Measurements from ENCODE around the gene ADD3. TPM values are rescaled to one million over a fixed set of nuclear protein-coding genes. Genes with fewer than 3 reads are reported as not detected.

Gene ADD3
- total and polyA plus RNA-seq, 5 donors from 2014 or later: 341 to 405 (median 376) TPM

DNA sequence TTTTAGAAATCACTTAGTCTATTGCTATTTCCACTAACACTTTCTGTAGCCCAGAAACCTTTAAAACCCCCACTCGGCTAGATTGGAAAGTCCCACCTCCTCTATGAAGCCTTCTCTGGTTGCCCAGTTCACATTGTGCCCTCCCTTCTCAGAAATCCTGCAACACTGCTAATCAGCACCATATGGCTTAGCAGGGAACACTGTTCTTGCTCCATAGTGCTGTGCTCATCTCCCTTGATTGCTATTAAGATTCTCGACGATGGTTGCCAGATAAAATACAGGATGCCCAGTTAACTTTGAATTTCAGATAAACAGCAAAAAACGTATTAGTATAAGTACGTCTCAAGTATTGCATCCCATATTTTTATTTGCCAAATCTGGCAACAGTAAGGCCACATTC, 44.3 kb upstream of the ADD3 start:
- H3K9me3 ChIP-seq (ENCODE audit: control insufficient read depth in 2 of 2, low read length in 2 of 2): no peaks in the 10 kb centered on the region
- no peak overlapping the region for H3K4me3 ChIP-seq (ENCODE audit: low read depth, low read length)
- no peaks in the 10 kb centered on the region for H3K9me3 Mint-ChIP-seq
- no peak overlapping the region for H3K27ac Mint-ChIP-seq
- ATAC-seq (ENCODE audit: low read depth in 2 of 2) (no peak), DNase-seq (no peak)
- no peaks in the 10 kb centered on the region for H3K36me3 Mint-ChIP-seq
- no peak overlapping the region for H3K4me3 Mint-ChIP-seq
- H3K36me3 ChIP-seq (ENCODE audit: control insufficient read depth, insufficient read depth, low read length): no peaks in the 10 kb centered on the region
- H3K4me1 ChIP-seq (ENCODE audit: control insufficient read depth, insufficient read depth, low read length, poor library complexity, severe bottlenecking): no peaks in the 10 kb centered on the region
- no peaks in the 10 kb centered on the region for H3K4me1 Mint-ChIP-seq
- H3K27ac ChIP-seq (ENCODE audit: insufficient read depth, low read length, poor library complexity, severe bottlenecking): no peak overlapping the region
- peaks cover 27% of the 10 kb centered on the region for H3K27me3 Mint-ChIP-seq
- H3K27me3 ChIP-seq (ENCODE audit: control insufficient read depth, insufficient read depth, low read length): no peaks in the 10 kb centered on the region

- no peak for ATAC-seq (ENCODE audit: low read depth in 2 of 2)
- H3K4me1 Mint-ChIP-seq: no peaks in the 10 kb centered on the region
- peaks cover 32% of the 10 kb centered on the region for H3K27me3 Mint-ChIP-seq
These were observed 43.5 kb upstream of the ADD3 start for GRCh38 chr10:109964318-109964717.

GRCh38 chr10:109966961-109967738, 40.6 kb upstream of the ADD3 start:
- no peak overlapping the region for H3K27ac ChIP-seq (ENCODE audit: insufficient read depth, low read length, poor library complexity, severe bottlenecking)
- H3K4me3 Mint-ChIP-seq: no peak overlapping the region
- H3K9me3 ChIP-seq (ENCODE audit: control insufficient read depth in 2 of 2, low read length in 2 of 2): no peaks in the 10 kb centered on the region
- no peaks in the 10 kb centered on the region for H3K4me1 Mint-ChIP-seq
- peaks cover 35% of the 10 kb centered on the region for H3K27me3 Mint-ChIP-seq
- no peaks in the 10 kb centered on the region for H3K9me3 Mint-ChIP-seq
- H3K27me3 ChIP-seq (ENCODE audit: control insufficient read depth, insufficient read depth, low read length): no peaks in the 10 kb centered on the region
- no peaks in the 10 kb centered on the region for H3K4me1 ChIP-seq (ENCODE audit: control insufficient read depth, insufficient read depth, low read length, poor library complexity, severe bottlenecking)
- no peak overlapping the region for H3K4me3 ChIP-seq (ENCODE audit: low read depth, low read length)
- H3K36me3 ChIP-seq (ENCODE audit: control insufficient read depth, insufficient read depth, low read length): no peaks in the 10 kb centered on the region
- no peak for DNase-seq
- no peak overlapping the region for H3K27ac Mint-ChIP-seq
- H3K36me3 Mint-ChIP-seq: no peaks in the 10 kb centered on the region
- no peak for ATAC-seq (ENCODE audit: low read depth in 2 of 2)

More at GRCh38 chr10:109964318-109964717, 43.5 kb upstream of the ADD3 start:
- Mint-ChIP-seq H3K4me3 (no peak overlapping the region), H3K9me3 (no peaks in the 10 kb centered on the region), H3K36me3 (no peaks in the 10 kb centered on the region), H3K27ac (no peak overlapping the region)
- H3K9me3 ChIP-seq (ENCODE audit: control insufficient read depth in 2 of 2, low read length in 2 of 2): no peaks in the 10 kb centered on the region
- no peaks in the 10 kb centered on the region for H3K27me3 ChIP-seq (ENCODE audit: control insufficient read depth, insufficient read depth, low read length)
- H3K36me3 ChIP-seq (ENCODE audit: control insufficient read depth, insufficient read depth, low read length): no peaks in the 10 kb centered on the region
- DNase-seq: no peak
- H3K4me1 ChIP-seq (ENCODE audit: control insufficient read depth, insufficient read depth, low read length, poor library complexity, severe bottlenecking): no peaks in the 10 kb centered on the region
- H3K4me3 ChIP-seq (ENCODE audit: low read depth, low read length): no peak overlapping the region
- no peak overlapping the region for H3K27ac ChIP-seq (ENCODE audit: insufficient read depth, low read length, poor library complexity, severe bottlenecking)

- Mint-ChIP-seq H3K4me3 (no peak overlapping the region), H3K27ac (no peak overlapping the region), H3K27me3 (peaks cover 41% of the 10 kb centered on the region), H3K9me3 (no peaks in the 10 kb centered on the region), H3K4me1 (no peaks in the 10 kb centered on the region), H3K36me3 (no peaks in the 10 kb centered on the region)
- H3K4me3 ChIP-seq (ENCODE audit: low read depth, low read length): no peak overlapping the region
- H3K9me3 ChIP-seq (ENCODE audit: control insufficient read depth in 2 of 2, low read length in 2 of 2): no peaks in the 10 kb centered on the region
- no peaks in the 10 kb centered on the region for H3K36me3 ChIP-seq (ENCODE audit: control insufficient read depth, insufficient read depth, low read length)
- no peaks in the 10 kb centered on the region for H3K27me3 ChIP-seq (ENCODE audit: control insufficient read depth, insufficient read depth, low read length)
- H3K27ac ChIP-seq (ENCODE audit: insufficient read depth, low read length, poor library complexity, severe bottlenecking): no peak overlapping the region
- DNase-seq: no peak
- no peak for ATAC-seq (ENCODE audit: low read depth in 2 of 2)
- H3K4me1 ChIP-seq (ENCODE audit: control insufficient read depth, insufficient read depth, low read length, poor library complexity, severe bottlenecking): no peaks in the 10 kb centered on the region
These were observed 40.1 kb upstream of the ADD3 start for GRCh38 chr10:109967739-109968088.

DNA sequence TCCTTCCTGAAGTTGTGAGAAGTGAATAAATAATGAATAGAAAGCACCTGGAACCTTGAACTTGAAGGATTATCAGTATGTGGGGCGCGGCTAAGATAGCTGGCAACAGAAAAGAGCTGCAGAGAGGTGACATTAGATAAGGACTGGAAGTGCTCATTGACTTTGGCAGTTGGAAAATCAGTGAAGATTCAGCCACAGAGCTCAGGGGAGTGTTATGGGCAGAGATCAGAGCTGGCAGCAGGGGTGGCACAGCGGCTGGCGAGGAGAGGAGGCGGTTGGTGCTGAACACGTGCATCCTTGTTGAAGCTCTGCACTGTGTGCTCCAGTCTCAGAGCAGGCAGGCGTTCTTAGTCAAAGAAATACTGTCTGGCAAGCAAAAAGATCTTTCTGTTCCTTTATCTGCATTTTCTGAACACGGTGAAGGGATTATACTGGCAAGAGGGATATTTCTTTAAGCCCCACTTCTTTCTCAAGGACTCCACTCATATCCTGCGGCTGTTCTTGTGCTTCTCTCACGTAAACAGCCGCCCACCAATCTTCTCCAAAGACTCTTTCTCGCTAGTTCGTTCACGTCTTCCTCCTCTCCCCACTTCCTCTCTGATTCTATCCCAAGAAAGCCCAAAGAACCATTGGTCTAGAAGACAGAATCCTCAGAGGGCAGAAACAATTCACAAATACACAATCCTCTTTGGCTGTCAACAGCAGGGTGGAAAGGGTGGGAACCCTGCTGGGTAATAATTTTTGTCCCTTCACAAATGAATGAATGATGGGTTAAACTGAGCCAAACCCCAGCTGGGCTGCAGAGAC, 38.6 kb upstream of the ADD3 start:
- no peaks in the 10 kb centered on the region for H3K36me3 ChIP-seq (ENCODE audit: control insufficient read depth, insufficient read depth, low read length)
- no peak overlapping the region for H3K4me3 ChIP-seq (ENCODE audit: low read depth, low read length)
- H3K27me3 ChIP-seq (ENCODE audit: control insufficient read depth, insufficient read depth, low read length): peaks cover 3% of the 10 kb centered on the region
- no peak for ATAC-seq (ENCODE audit: low read depth in 2 of 2)
- H3K36me3 Mint-ChIP-seq: no peaks in the 10 kb centered on the region
- H3K9me3 Mint-ChIP-seq: no peaks in the 10 kb centered on the region
- no peak overlapping the region for H3K27ac Mint-ChIP-seq
- no peaks in the 10 kb centered on the region for H3K4me1 ChIP-seq (ENCODE audit: control insufficient read depth, insufficient read depth, low read length, poor library complexity, severe bottlenecking)
- peaks cover 32% of the 10 kb centered on the region for H3K27me3 Mint-ChIP-seq
- H3K4me3 Mint-ChIP-seq: no peak overlapping the region
- no peak for DNase-seq
- no peaks in the 10 kb centered on the region for H3K9me3 ChIP-seq (ENCODE audit: control insufficient read depth in 2 of 2, low read length in 2 of 2)
- no peak overlapping the region for H3K27ac ChIP-seq (ENCODE audit: insufficient read depth, low read length, poor library complexity, severe bottlenecking)
- no peaks in the 10 kb centered on the region for H3K4me1 Mint-ChIP-seq

DNA sequence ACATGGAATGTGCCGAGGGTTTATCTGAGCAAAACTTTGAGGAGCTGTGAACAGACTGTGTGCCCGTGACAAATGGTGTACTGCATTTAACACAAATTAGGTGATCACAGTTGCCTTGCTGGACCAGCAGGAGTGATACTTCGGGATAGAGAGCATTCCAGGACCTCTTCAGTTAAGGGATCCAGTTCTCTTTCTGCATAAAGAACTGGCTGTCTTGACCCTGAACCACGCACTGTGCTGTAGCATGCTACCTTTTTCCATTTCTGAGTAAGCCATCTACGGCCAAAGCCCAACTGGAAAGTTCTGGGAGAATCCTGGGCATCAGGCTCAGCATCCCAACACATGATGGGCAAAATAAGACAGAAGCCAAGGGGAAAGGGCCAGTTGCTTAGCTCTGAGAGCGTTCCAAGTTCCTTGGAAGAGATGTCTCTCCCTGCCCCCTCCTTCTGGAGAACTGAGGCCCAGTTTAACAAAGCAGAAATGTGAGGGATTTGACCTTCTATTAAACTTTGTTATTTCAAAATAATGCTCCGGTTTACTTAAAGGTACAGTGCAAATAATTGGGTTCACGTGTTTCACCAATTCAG, 37.9 kb upstream of the ADD3 start:
- ATAC-seq (ENCODE audit: low read depth in 2 of 2): no peak
- peaks cover 3% of the 10 kb centered on the region for H3K27me3 ChIP-seq (ENCODE audit: control insufficient read depth, insufficient read depth, low read length)
- no peak for DNase-seq
- H3K4me1 ChIP-seq (ENCODE audit: control insufficient read depth, insufficient read depth, low read length, poor library complexity, severe bottlenecking): no peaks in the 10 kb centered on the region
- Mint-ChIP-seq H3K36me3 (no peaks in the 10 kb centered on the region), H3K27me3 (peaks cover 27% of the 10 kb centered on the region), H3K4me1 (no peaks in the 10 kb centered on the region), H3K9me3 (no peaks in the 10 kb centered on the region), H3K27ac (no peak overlapping the region), H3K4me3 (no peak overlapping the region)
- H3K4me3 ChIP-seq (ENCODE audit: low read depth, low read length): no peak overlapping the region
- H3K9me3 ChIP-seq (ENCODE audit: control insufficient read depth in 2 of 2, low read length in 2 of 2): no peaks in the 10 kb centered on the region
- H3K27ac ChIP-seq (ENCODE audit: insufficient read depth, low read length, poor library complexity, severe bottlenecking): no peak overlapping the region
- H3K36me3 ChIP-seq (ENCODE audit: control insufficient read depth, insufficient read depth, low read length): no peaks in the 10 kb centered on the region

- Histone ChIP-seq H3K36me3 (ENCODE audit: control insufficient read depth, insufficient read depth, low read length) (no peaks in the 10 kb centered on the region), H3K4me3 (ENCODE audit: low read depth, low read length) (no peak overlapping the region), H3K9me3 (ENCODE audit: control insufficient read depth in 2 of 2, low read length in 2 of 2) (no peaks in the 10 kb centered on the region), H3K4me1 (ENCODE audit: control insufficient read depth, insufficient read depth, low read length, poor library complexity, severe bottlenecking) (no peaks in the 10 kb centered on the region), H3K27me3 (ENCODE audit: control insufficient read depth, insufficient read depth, low read length) (peaks cover 3% of the 10 kb centered on the region), H3K27ac (ENCODE audit: insufficient read depth, low read length, poor library complexity, severe bottlenecking) (no peak overlapping the region)
- DNase-seq: no peak
- ATAC-seq (ENCODE audit: low read depth in 2 of 2): no peak
- Mint-ChIP-seq H3K27me3 (peaks cover 25% of the 10 kb centered on the region), H3K9me3 (no peaks in the 10 kb centered on the region), H3K4me1 (no peaks in the 10 kb centered on the region), H3K36me3 (no peaks in the 10 kb centered on the region), H3K27ac (no peak overlapping the region), H3K4me3 (no peak overlapping the region)
These were observed 36.1 kb upstream of the ADD3 start for GRCh38 chr10:109971634-109972033.

Measured in CD4-positive, CD25-positive, alpha-beta regulatory T cell (primary cell).